B cell (primary cell): ENCODE data around the gene MAGEB4. TPM values are rescaled to one million over a fixed set of nuclear protein-coding genes. Genes with fewer than 3 reads are reported as not detected.

Source experiments
- ATAC-seq: fragments of 200-7000 bp; cut with Tn5 transposase; one replicate; pipeline ENCODE4 v1.10.0; 2021; ENCODE audit warnings: low read depth, mild to moderate bottlenecking, moderate number of reproducible peaks, moderate library complexity
- CTCF ChIA-PET: fragments of 350-600 bp; sonication (Branson Sonifier 250); formaldehyde crosslinking; loops from one replicate; lab custom pipeline; 2021; ENCODE audit warnings: antibody characterized with exemption, inconsistent platforms; lab: Charles Lee
- POLR2A ChIA-PET: fragments of 350-600 bp; sonication (Branson Sonifier 250); formaldehyde crosslinking; loops from one replicate; lab custom pipeline; 2021; ENCODE audit warnings: antibody characterized with exemption; lab: Charles Lee
- DNase-seq: peaks from one replicate; pipeline ENCODE4 v3.0.0; 2013
- H2AFZ ChIP-seq: 2 replicates; pipeline ENCODE4 v1.6.1; 2012; ENCODE audit warnings: mild to moderate bottlenecking, low read depth, low read length; ENCODE audit not compliant: insufficient read depth, poor library complexity, severe bottlenecking
- H3K27ac ChIP-seq, 2 donors: 1 replicate in 1 of 2; 2 replicates in 1 of 2; pipeline ENCODE4 v1.5.1; 2012 to 2013; ENCODE audit warnings: low read length in 2 of 2, mild to moderate bottlenecking in 2 of 2, moderate library complexity in 1 of 2
- H3K27me3 ChIP-seq, 4 experiments: fragments of 200-600 bp in 1 of 4; sonication (generic) in 1 of 4; replicated peaks in 1 of 4; 1 replicate in 2 of 4; 2 replicates in 2 of 4; pipeline versions ENCODE4 v1.6.1 to v1.7.0; 2013 to 2016; ENCODE audit warnings: low read length in 3 of 4, mild to moderate bottlenecking in 2 of 4, mixed read lengths in 1 of 4, moderate library complexity in 1 of 4; ENCODE audit not compliant: insufficient read depth in 4 of 4, control insufficient read depth in 3 of 4; ENCODE audit errors: control extremely low read depth in 1 of 4
- H3K36me3 ChIP-seq, 2 experiments: replicated peaks in 1 of 2; 1 replicate in 1 of 2; 2 replicates in 1 of 2; pipeline versions ENCODE4 v1.6.1 to v1.7.1; 2013; ENCODE audit warnings: low read length in 1 of 2; ENCODE audit not compliant: insufficient read depth in 2 of 2, control insufficient read depth in 1 of 2; ENCODE audit errors: control extremely low read depth in 1 of 2, extremely low read depth in 1 of 2
- H3K4me1 ChIP-seq, 2 donors: fragments of 200-600 bp in 1 of 2; sonication (generic) in 1 of 2; 1 replicate in 1 of 2; 2 replicates in 1 of 2; pipeline versions ENCODE4 v1.5.1 to v1.6.1; 2013 to 2017; ENCODE audit warnings: low read length in 2 of 2; ENCODE audit not compliant: control insufficient read depth in 2 of 2, insufficient read depth in 2 of 2
- H3K4me2 ChIP-seq: replicated peaks from 2 replicates; pipeline ENCODE3; 2012; ENCODE audit warnings: mild to moderate bottlenecking, low read depth, low read length; ENCODE audit not compliant: poor library complexity, severe bottlenecking
- H3K4me3 ChIP-seq, 5 experiments: fragments of 200-600 bp in 1 of 5; sonication (generic) in 1 of 5; 1 replicate in 3 of 5; 2 replicates in 2 of 5; pipeline versions ENCODE4 v1.5.1 to v1.7.0; 2011 to 2016; ENCODE audit warnings: low read length in 4 of 5, mild to moderate bottlenecking in 4 of 5, low read depth in 2 of 5, control low read depth in 1 of 5, moderate library complexity in 1 of 5; ENCODE audit not compliant: insufficient read depth in 1 of 5; ENCODE audit errors: control extremely low read depth in 1 of 5, extremely low read depth in 1 of 5
- H3K79me2 ChIP-seq: fragments of 200-600 bp; sonication (generic); one replicate; pipeline ENCODE4 v1.6.0; 2016; ENCODE audit warnings: low read length; ENCODE audit not compliant: control insufficient read depth, insufficient read depth
- H3K9ac ChIP-seq: fragments of 200-600 bp; sonication (generic); 2 replicates; pipeline ENCODE4 v1.6.1; 2017; ENCODE audit warnings: mild to moderate bottlenecking, low read length, moderate library complexity
- H3K9me3 ChIP-seq, 3 donors: one replicate each; pipeline versions ENCODE4 v1.6.1 to v1.7.1; 2013; ENCODE audit warnings: low read length in 2 of 3; ENCODE audit not compliant: control insufficient read depth in 2 of 3, insufficient read depth in 1 of 3; ENCODE audit errors: control extremely low read depth in 1 of 3
- H4K20me1 ChIP-seq: 2 replicates; pipeline ENCODE4 v1.6.0; 2012; ENCODE audit warnings: mild to moderate bottlenecking, low read length; ENCODE audit not compliant: insufficient read depth, control insufficient read depth, poor library complexity, severe bottlenecking
- H3K27ac Mint-ChIP-seq: one replicate; pipeline ENCODE4 v1.8.0; 2021; ENCODE audit warnings: mixed read lengths
- H3K27me3 Mint-ChIP-seq: one replicate; pipeline ENCODE4 v1.8.0; 2021; ENCODE audit warnings: mixed read lengths
- H3K4me1 Mint-ChIP-seq: one replicate; pipeline ENCODE4 v1.8.0; 2021; ENCODE audit warnings: mixed read lengths
- H3K4me3 Mint-ChIP-seq: one replicate; pipeline ENCODE4 v1.8.0; 2021; ENCODE audit warnings: mixed read lengths
- H3K9me3 Mint-ChIP-seq: one replicate; pipeline ENCODE4 v1.8.0; 2022; ENCODE audit warnings: mixed read lengths; ENCODE audit not compliant: insufficient read depth
- CTCF ChIP-seq: fragments of 200-600 bp; IDR thresholded peaks from one replicate; pipeline ENCODE4 v1.8.0; 2022; ENCODE audit warnings: antibody characterized with exemption, mild to moderate bottlenecking
- EZH2 ChIP-seq: IDR thresholded peaks from 2 replicates; pipeline ENCODE4 v1.6.1; 2012; ENCODE audit warnings: borderline replicate concordance, low read depth, mild to moderate bottlenecking, moderate library complexity, low read length; ENCODE audit not compliant: insufficient read depth, poor library complexity, severe bottlenecking
- WGBS: methylation state at CpG from one replicate; pipeline ENCODE4 v1.1.5; 2013; ENCODE audit warnings: missing lambda C conversion rate; ENCODE audit not compliant: insufficient coverage; 5-methylcytosine and 5-hydroxymethylcytosine counted together
- intact Hi-C: fragments of 100-400 bp; cut with micrococcal nuclease; formaldehyde crosslinking; loops from one replicate; pipeline ENCODE4 v1.10.0; 2022
- polyA plus RNA-seq: library from polyadenylated mRNA; depleted of rRNA; stranded (reverse); fragments of >200 nt; gene quantifications from 2 replicates; pipeline ENCODE4 v1.2.3, GENCODE V29; 2012
- total RNA-seq, 2 donors: library from RNA; stranded (reverse); fragments of 120-200 nt in 1 of 2; gene quantifications; 1 replicate in 1 of 2; 2 replicates in 1 of 2; pipeline versions ENCODE4 v1.2.3 to v1.2.4, GENCODE V29; 2013 to 2022

MAGEB4 gene
- total and polyA plus RNA-seq, 2 donors (not counting 1 experiment from before 2014, with no cell fraction given) = not detected

GRCh38 chrX:30224536-30224935, 17.3 kb upstream of the MAGEB4 start:
- no peaks in the 10 kb centered on the region for H3K79me2 ChIP-seq
- no peak overlapping the region for H3K4me3 Mint-ChIP-seq
- intact Hi-C loops = no loop called here
- ATAC-seq (no peak), DNase-seq (no peak)
- no peaks in the 10 kb centered on the region for H3K9me3 ChIP-seq
- no peaks in the 10 kb centered on the region for H3K36me3 ChIP-seq
- no peak overlapping the region for H3K9ac ChIP-seq
- no peak overlapping the region for H3K4me3 ChIP-seq
- no peak overlapping the region for H3K4me2 ChIP-seq
- no peaks in the 10 kb centered on the region for H3K4me1 Mint-ChIP-seq
- H3K27ac Mint-ChIP-seq = no peak overlapping the region
- H2AFZ ChIP-seq = no peak overlapping the region
- H3K4me1 ChIP-seq = no peaks in the 10 kb centered on the region
- CTCF ChIA-PET = no interaction called here
- H3K9me3 Mint-ChIP-seq = no peaks in the 10 kb centered on the region
- no peak overlapping the region for H3K27ac ChIP-seq
- no peak for TF ChIP-seq EZH2
- no peak for TF ChIP-seq CTCF
- WGBS = no CpG with 5 or more reads among the region's 2 CpGs
- no peaks in the 10 kb centered on the region for H4K20me1 ChIP-seq
- POLR2A ChIA-PET = no interaction called here
- no peaks in the 10 kb centered on the region for H3K27me3 Mint-ChIP-seq
- H3K27me3 ChIP-seq = no peaks in the 10 kb centered on the region

- Histone ChIP-seq H4K20me1 (no peaks in the 10 kb centered on the region), H3K36me3 (no peaks in the 10 kb centered on the region), H3K27ac (no peak overlapping the region), H3K79me2 (no peaks in the 10 kb centered on the region), H2AFZ (no peak overlapping the region), H3K9me3 (no peaks in the 10 kb centered on the region), H3K27me3 (no peaks in the 10 kb centered on the region), H3K4me3 (no peak overlapping the region), H3K4me1 (no peaks in the 10 kb centered on the region), H3K4me2 (no peak overlapping the region), H3K9ac (no peak overlapping the region)
- H3K9me3 Mint-ChIP-seq = no peaks in the 10 kb centered on the region
- WGBS = 88% methylated on average over 1 of the region's 1 CpG
- ChIA-PET POLR2A (no interaction called here), CTCF (no interaction called here)
- DNase-seq (no peak), ATAC-seq (no peak)
- no peaks in the 10 kb centered on the region for H3K4me1 Mint-ChIP-seq
- H3K27ac Mint-ChIP-seq = no peak overlapping the region
- intact Hi-C loops = no loop called here
- TF ChIP-seq EZH2 = no peak
- H3K27me3 Mint-ChIP-seq = no peaks in the 10 kb centered on the region
- no peak overlapping the region for H3K4me3 Mint-ChIP-seq
Measured at GRCh38 chrX:30228526-30228925, 13.3 kb upstream of the MAGEB4 start.
